ENCODE data around the gene PLCH1.
"Not testable (repeated sequence)": the region's sequence is repeated elsewhere in the genome, so short reads cannot be mapped to it uniquely, and the experiment has no call there.

The PLCH1 gene

GRCh38 chr3:155411500-155412223, 333.2 kb downstream of the PLCH1 start:
- no peak for DNase-seq

GRCh38 chr3:155409336-155409735, 335.5 kb downstream of the PLCH1 start:
- DNase-seq, result no peak

DNA sequence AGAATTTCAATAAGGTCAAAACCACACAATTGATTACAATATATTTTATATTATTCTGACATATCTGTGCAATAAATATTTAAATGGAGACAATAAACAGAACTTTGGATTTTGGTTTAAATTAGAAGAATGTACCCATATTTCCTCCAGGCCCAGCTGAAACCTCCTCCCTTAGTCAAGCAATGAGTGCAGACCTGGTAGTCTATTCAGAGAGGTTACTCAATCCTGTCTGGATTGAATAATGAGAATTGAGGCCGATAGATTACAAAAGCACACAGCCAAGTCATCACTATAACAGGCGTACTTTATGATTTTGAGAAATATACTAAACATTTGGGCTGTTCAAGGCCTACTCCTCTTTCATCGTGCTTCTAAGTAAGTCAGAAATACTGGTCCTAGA, 336.9 kb downstream of the PLCH1 start:
- DNase-seq, result no peak

- DNase-seq, result no peak
Observed at GRCh38 chr3:155407331-155407730, 337.5 kb downstream of the PLCH1 start.

- DNase-seq, result no peak
Observed at GRCh38 chr3:155404486-155404885, 340.4 kb downstream of the PLCH1 start.

GRCh38 chr3:155402656-155403055, 342.2 kb downstream of the PLCH1 start:
- DNase-seq, result no peak

DNA sequence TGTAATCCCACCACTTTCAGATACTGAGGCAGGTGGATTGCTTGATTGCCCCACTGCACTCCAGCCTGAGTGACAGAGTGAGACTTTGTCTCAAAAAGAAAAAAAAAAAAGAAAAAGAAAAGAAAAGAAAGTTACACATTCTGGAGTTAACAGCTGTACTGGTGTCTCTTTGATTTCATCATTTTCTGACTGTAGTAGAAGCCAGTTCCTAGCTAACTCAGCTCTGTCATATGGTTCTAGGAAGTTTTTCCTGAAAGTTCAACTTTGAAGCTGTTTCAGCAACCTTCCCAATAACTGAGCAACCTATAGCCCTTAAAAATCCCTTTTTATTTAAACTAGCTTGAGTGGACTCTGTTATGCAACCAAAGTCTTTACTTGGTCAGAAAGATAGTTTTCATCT, 346.8 kb downstream of the PLCH1 start:
- no peak for DNase-seq

- not testable (repeated sequence) for DNase-seq
Observed at GRCh38 chr3:155394896-155395295, 350.0 kb downstream of the PLCH1 start.

DNA sequence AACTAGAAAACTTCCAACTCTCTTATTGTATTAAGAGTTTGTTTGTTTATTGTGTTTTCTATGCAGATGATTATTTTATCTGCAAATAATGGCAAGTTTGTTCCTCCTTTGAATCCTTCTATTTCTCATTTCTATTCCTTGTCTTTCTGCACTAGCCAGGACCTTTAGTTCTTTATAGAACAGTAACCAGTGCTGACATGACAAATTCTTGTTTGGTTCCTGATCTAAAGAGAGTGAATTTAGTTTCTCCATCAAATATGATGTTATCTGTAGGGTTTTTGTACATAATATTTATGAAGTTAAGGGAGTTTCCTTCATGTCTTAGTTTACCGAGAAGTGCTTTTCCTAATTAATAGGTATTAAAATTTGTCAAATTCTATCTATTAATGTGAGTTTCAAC, 350.6 kb downstream of the PLCH1 start:
- no peak for DNase-seq

- no peak for DNase-seq
Observed at GRCh38 chr3:155393316-155393715, 351.6 kb downstream of the PLCH1 start.

DNA sequence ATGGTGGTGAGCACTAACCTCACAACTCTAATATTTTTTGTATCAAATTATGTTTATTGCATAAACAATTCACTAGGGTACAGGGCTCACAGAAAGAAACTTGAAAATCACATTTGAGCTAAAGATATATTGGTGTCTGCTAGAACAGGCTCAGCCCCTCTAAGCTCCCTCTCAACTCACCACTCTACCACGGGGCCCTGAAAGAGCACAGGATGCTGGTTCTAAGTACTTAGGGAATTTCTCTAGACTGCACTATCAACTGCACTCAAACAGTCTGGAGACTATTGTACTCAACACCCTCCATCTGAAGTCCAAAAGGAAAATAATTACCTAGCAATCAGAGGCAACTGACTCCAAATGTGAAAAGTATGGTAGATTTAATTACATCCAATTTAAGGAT, 352.7 kb downstream of the PLCH1 start:
- no peak for DNase-seq

GRCh38 chr3:155391551-155391958, 353.3 kb downstream of the PLCH1 start:
- peak; percentile 38 for DNase-seq

GRCh38 chr3:155391104-155391503, 353.8 kb downstream of the PLCH1 start:
- no peak for DNase-seq

DNA sequence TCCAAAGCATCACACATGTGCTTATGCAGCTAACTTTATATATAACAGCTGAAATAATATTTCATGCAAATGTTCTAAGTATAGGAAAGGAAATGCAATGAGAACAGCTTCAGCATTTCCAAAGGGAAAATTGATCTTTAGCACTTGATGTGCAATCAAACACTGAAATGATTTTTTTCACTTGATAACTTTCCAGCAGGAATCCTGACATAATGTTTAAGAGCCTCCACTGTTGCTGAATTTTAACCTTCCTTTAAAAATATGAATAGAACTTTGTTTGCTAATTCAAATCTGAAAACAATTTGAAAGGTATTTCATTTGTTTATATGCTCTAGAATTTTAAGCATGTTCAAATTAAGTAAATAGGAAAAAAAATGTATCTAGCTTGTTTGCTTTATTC, 354.5 kb downstream of the PLCH1 start:
- DNase-seq, result no peak

GRCh38 chr3:155388417-155388816, 356.5 kb downstream of the PLCH1 start:
- DNase-seq, result no peak

DNA sequence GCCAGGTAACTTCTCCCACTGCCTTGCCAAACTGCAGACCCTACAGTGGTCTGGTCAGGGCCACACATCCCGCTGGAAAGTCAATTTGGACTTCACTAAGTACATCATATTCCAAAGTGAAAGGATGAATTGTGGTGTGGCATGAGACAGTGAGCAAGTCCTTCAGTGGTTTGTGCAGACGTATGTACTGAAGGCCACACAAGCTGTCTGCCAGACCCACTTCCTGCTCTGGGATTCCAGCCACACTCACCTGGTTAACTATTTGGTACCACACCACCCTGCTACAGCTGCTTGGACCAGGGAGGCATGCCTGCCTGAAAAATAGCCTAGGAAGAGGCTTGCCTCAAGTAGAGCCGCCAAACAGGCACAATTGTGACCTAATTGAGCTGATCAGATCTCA, 357.3 kb downstream of the PLCH1 start:
- no peak for DNase-seq

GRCh38 chr3:155386919-155387318, 358.0 kb downstream of the PLCH1 start:
- DNase-seq, result peak; percentile 93

DNA sequence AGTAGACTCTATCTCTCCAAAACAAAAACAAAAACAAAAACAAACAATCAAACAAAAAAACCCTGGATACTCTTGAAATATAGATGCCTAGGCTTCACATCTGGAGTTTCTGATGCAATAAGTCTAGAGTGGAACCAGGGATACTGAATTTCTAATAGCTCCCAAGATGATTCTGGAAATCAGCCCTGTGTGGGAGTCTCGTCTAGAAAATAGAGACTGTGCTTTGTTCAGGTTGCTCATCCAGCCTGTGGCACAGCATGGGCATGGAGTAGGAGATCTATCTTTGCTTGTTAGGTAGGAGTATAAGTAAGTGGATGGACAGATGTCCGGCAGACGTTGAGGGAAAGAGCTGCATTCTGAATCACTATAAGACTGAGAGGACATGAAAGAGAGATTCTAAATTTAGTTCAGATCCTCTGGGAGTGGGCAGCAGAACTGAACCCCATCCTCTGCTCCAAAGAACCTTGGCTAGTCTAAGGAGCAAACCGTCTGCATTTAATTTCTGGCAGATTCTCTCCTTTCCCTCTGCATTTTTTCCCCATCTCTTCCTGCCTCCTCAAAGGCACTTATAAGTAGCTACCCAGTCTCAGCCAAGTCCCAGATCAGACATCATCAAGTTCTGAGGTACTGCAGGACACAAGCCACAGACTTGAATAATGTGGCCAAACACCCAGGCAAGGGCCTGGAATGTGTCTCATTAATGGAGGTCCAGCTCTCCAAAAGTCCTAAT, 358.8 kb downstream of the PLCH1 start:
- no peak for DNase-seq

GRCh38 chr3:155382396-155383042, 362.4 kb downstream of the PLCH1 start:
- DNase-seq, result peak; percentile 53

- DNase-seq, result no peak
Observed at GRCh38 chr3:155377847-155378246, 367.0 kb downstream of the PLCH1 start.

- DNase-seq, result no peak
Observed at GRCh38 chr3:155377071-155377470, 367.8 kb downstream of the PLCH1 start.

DNA sequence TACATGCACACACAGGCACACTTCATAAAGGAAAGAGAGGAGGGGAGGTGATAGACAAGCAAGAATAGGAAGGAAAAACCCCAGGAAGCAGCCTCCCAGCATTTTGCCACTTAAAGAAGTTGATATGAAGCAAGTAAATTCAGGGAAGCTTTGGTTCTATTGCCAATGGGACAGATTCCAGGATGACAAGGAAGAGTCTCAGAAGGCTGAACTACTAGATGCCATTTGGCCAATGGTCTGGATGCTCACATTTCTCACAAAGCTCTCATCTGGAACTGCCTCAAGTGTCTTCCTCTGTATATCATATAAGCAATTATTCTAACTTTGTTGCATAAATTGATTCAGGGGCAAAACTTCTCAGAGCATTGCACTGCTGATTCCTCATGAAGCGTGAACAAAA, 372.6 kb downstream of the PLCH1 start:
- peak; percentile 24 for DNase-seq

DNA sequence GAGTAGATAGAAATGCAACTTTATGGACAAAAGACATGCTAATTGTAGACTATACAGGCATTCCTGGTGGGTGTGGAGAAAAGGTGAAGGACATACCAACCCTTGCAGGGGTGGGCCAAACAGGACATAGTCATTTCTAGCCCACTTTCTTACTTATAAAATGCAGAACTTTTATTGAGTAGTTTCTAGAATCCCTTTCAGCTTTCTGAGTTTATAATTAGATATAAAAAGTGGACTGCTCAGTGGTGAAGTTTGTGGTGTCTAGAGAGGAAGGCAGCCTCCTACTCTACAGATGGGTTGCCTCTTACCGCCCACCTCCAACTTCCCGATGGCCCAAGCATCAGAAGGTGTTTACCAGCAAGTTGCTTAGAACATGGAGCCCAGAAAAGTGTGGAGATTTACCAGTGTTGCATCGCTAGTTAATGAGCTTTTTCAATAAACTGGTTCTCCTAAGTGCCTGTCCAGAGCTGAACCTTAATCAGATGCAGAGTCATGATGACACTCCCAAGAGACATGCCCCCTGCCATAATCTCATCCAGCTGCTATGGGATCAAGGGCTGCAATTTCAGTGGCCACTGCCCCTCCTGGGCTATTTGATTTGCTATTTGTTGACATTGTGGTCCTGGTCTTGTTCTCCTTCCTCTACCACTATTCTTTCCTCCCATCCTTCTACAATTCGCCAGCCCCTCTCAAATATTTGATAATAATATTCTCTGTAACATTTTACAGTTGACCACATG, 373.9 kb downstream of the PLCH1 start:
- DNase-seq, result no peak
